Sciatic nerve (tissue), 2 donors: Measurements from ENCODE around the gene IREB2. TPM values are rescaled to one million over a fixed set of nuclear protein-coding genes. Genes with fewer than 3 reads are reported as not detected.
"Not testable (repeated sequence)": the region's sequence is repeated elsewhere in the genome, so short reads cannot be mapped to it uniquely, and the experiment has no call there.

Experiments
- ATAC-seq: fragments of 200-7000 bp; cut with Tn5 transposase; one replicate; pipeline ENCODE4 v1.9.1; 2020; ENCODE audit warnings: mild to moderate bottlenecking, moderate library complexity
- DNase-seq: peaks from one replicate; pipeline ENCODE4 v3.0.0-alpha.2; 2020; ENCODE audit warnings: low spot score
- intact Hi-C: fragments of 100-400 bp; cut with DNase I; formaldehyde crosslinking; loops from one replicate; pipeline ENCODE4 v1.14.2; 2022
- total RNA-seq: library from RNA; stranded (reverse); fragmentation: NEBNext Ultra II Directional; extraction: Animal tissue kit (Norgen Biotek cat#: 25700); gene quantifications from one replicate; pipeline ENCODE4 v1.2.1, GENCODE V29; 2021
- donor health status: DM: no; HTN: no; CAD: no.
- donor health status: DM: no; HTN: no; CAD: no.

The IREB2 gene
- total RNA-seq, 1 donor from 2014 or later: 65.0 TPM

DNA sequence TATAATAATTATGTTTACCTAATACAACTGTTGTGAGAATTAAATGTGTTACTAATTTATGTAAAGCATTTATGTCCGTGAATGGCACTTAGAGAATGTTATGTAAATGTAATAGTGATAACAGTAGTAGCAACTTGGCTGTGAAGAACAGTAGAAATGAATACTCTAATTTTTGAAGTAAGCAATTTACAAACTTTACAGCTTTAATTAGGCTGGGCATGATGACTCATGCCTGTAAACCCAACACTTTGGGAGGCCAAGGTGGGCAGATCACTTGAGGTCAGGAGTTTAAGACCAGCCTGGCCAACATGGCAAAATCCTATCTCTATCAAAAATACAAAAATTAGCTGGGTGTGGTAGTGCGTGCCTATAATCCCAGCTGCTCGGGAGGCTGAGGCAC is 33.9 kb upstream of the IREB2 start:
- intact Hi-C loops: no loop called here
- DNase-seq: no peak
- ATAC-seq: no peak

- peak; percentile 1 for DNase-seq
- intact Hi-C loops, ATAC-seq: not testable (repeated sequence)
These were observed 33.2 kb upstream of the IREB2 start for GRCh38 chr15:78404796-78405195.

DNA sequence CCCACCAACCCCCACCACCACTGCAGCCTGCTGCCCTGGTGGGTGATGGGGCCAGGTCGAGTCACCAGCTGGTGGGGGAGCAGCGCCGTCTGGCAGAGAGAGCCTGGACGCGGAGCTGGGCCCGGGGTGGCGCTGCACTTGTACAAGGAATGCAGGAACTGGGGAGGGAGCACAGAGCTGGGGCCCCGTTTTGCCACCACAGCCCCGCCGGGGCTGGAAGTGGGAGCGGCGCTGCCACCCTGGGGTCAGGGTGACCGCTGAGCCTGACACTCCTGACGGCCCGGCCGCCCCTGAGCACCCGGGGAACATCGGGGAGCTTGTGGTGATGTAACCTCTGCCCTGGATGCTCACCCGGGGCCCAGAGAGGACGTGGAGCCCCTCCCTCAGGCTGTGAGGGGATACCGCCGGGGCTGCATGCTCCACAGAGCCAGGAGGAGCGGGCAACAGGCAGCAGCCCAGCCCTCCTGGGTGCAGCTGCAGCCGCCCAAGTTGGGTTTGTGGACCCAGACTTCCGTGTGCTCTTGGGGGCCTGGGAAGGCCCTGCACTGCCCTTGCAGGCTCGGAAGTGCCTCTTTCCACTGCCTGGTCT is 32.6 kb upstream of the IREB2 start:
- DNase-seq (peak; percentile 44), ATAC-seq (no peak)
- intact Hi-C loops: no loop called here

DNA sequence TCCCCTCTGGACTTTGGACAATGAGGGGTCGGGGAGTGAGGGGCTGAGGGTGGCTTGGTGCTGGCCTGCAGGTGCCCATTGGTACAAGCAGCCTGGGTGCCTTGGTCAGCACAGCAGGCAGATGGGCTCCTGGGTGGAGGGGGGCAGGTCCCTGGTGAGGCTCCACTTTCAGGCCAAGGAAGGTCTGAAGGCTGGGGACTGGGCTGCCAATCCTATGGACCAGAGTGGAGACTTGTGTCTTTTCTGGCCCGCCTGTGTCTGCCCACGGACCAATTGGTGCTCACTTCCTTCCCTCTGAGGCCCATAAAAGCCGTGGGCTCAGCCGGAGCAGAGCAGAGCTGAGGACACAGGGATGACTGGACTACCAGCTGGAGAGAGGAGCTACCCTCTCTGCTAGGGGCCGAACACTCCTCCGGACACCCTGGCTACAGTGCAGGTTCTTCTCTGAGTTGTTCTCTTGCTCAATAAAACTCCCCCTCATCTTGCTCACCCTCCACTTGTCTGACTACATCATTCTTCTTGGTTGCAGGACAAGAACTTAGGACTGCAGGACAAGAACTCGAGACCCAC is 31.9 kb upstream of the IREB2 start:
- ATAC-seq (no peak), DNase-seq (no peak)
- intact Hi-C loops: no loop called here

- DNase-seq: no peak
- no peak for ATAC-seq
- intact Hi-C loops: no loop called here
These were observed 30.2 kb upstream of the IREB2 start for GRCh38 chr15:78407608-78408354.

DNA sequence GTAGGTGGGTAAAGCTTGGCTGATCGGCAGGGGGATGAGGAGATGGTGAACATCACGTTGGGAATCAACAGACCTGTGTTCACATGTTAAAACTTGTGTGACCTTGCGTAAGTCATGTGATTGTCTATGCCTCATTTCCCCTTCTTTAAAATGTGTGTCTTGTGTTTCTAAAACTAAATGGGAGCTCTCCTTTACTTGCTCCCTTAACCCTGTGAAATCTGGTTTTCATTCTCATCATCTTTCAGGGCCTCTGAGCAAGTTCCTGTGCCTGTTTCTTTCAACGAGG is 29.7 kb upstream of the IREB2 start:
- DNase-seq (no peak), ATAC-seq (no peak)
- intact Hi-C loops: no loop called here

DNA sequence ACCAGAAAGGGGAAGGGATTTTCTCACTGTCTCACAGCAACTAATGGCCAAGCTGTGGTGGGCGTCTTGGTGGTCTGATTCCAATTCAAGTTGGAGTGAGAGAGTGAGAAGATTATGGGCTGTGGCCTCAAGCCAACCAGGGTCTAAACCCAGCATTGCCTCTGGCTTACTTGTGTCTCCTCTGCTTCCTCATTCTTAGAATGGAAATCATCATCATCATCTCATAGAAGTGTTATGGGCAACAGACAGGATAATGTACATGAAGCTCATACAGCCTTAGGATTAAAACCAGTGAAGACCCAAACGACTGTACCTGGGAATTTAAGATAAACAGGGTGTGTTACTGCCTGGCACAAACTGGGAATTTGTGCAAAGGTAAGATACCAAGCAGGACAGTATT is 29.1 kb upstream of the IREB2 start:
- intact Hi-C loops: no loop called here
- DNase-seq: no peak
- ATAC-seq: no peak

GRCh38 chr15:78411061-78411460 is 27.0 kb upstream of the IREB2 start:
- intact Hi-C loops: no loop called here
- DNase-seq: no peak
- no peak for ATAC-seq

DNA sequence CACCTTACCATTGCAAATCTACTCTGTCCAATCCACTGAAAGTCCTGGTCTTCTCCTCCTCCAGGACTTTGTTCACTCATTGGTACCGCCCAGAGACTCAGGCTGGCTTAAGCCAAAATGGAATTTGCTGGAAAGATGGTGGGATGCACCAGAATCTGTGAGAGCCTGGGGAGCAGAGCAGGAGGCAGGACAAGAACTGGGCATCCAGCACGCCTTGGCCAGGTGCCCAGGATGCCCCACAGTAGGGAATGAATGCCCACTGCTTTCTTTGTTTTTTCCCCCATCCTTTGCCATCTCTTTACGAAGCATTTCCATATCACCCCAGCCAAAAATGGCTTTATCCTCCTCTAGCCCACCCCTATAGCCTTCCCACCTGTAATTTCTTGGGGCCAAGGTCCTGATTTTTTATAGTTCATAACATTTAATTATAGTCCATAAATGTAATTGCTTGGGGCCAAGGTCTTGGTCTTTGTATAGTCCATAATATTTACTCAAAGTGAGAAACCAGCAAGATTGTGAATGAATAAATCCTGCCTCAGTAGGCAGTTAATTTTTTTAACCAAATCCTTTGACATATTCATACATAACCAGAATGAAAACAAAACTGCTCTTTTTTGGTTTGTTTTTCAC is 23.3 kb upstream of the IREB2 start:
- intact Hi-C loops: no loop called here
- no peak for ATAC-seq
- DNase-seq: no peak

- ATAC-seq (no peak), DNase-seq (no peak)
- intact Hi-C loops: no loop called here
These were observed 22.7 kb upstream of the IREB2 start for GRCh38 chr15:78415284-78415683.

DNA sequence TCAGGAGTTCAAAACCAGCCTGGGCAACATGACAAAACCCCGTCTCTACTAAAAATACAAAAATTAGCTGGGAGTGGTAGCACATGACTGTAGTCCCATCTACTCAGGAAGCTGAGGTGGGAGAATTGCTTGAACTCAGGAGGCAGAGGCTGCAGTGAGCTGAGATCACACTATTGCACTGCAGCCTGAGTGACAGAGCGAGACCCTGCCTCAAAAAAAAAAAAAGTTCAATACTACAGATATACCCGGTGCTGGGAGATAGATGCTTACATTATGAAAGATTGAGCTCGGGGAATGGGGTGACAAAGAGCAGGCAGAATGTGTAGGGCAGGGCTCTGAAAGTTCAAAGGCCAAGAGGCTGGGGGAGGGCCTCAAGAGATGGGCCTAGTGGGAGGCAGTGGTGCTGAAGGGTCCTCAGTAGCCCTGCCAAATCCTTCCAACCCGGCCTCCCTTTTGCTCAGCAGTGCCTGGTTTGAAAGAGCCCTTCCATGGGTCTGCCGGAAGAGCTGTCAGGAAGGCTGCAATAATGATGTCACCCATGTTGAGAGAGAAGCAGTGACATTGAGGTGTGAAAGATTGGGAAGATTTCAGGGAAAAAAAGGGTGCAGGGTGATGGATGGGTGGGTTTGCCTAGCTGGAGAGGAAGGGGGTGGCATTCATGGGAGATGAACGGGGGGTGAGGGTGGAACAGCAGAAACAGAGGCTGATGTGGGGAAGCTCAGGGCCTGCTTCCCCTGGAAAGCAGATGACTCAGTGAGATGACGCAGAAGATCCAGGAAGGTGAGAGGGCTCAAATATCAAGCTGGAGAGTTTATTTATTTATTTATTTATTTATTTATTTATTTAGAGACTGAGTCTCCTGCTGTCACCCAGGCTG is 20.0 kb upstream of the IREB2 start:
- intact Hi-C loops: no loop called here

DNA sequence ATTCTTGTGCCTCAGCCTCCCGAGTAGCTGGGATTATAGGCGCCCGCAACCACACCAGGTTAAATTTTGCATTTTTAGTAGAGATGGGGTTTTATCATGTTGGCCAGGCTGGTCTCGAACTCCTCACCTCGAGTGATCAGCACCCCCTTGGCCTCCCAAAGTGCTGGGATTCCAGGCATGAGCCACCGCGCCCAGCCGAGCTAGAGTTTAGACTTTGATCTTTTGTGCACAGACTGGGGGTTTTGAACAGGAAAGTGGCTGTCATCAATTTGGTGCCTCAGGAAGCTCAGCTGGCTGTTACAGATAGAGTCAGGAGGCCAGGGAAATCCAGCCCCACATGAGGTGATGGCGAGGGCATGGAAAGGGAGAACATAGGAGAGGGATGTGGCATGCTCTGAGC is 19.3 kb upstream of the IREB2 start:
- no peak for DNase-seq
- intact Hi-C loops: no loop called here
- ATAC-seq: no peak

More for the DNA sequence above, 20.0 kb upstream of the IREB2 start:
- ATAC-seq (no peak), DNase-seq (no peak)

DNA sequence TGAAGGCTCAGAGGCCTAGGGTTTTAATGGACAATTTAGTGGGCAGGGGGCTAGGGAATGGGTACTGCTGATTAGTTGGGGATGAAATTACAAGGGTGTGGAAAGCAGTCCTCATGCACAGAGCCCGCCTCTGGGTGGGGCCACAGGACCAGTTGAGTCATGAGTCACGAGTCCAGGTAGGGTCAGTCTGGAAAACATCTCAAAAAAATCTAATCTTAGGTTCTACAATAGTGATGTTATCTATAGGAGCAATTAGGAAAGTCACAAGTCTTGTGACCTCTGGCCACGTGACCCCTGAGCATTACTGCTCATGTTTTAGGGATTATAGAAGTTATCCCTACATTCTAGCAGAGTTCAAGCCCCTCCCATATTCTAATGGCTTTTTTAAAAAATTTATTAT is 18.6 kb upstream of the IREB2 start:
- no peak for ATAC-seq
- DNase-seq: no peak
- intact Hi-C loops: no loop called here

GRCh38 chr15:78420220-78420619 is 17.8 kb upstream of the IREB2 start:
- ATAC-seq: no peak
- intact Hi-C loops: loop anchor here (5.0 kb wide), 1 partner anchor 108 kb away; no protein-coding TSS in a partner anchor

GRCh38 chr15:78420766-78421165 is 17.2 kb upstream of the IREB2 start:
- intact Hi-C loops: loop anchor here (5.0 kb wide), 1 partner anchor 108 kb away; no protein-coding TSS in a partner anchor
- no peak for DNase-seq
- peak; percentile 7 for ATAC-seq

More at GRCh38 chr15:78420220-78420619, 17.8 kb upstream of the IREB2 start:
- DNase-seq: no peak

GRCh38 chr15:78421238-78421965 is 16.6 kb upstream of the IREB2 start:
- intact Hi-C loops: loop anchor here (5.0 kb wide), 1 partner anchor 109 kb away; no protein-coding TSS in a partner anchor
- DNase-seq: no peak
- peak; percentile 65 for ATAC-seq

- intact Hi-C loops: loop anchor here (5.0 kb wide), 1 partner anchor 110 kb away; no protein-coding TSS in a partner anchor
- ATAC-seq: peak; percentile 75
These were observed 15.3 kb upstream of the IREB2 start for GRCh38 chr15:78422571-78423340.

GRCh38 chr15:78424673-78425072 is 13.3 kb upstream of the IREB2 start:
- ATAC-seq: no peak
- intact Hi-C loops: loop anchor here (5.0 kb wide), 1 partner anchor 112 kb away; no protein-coding TSS in a partner anchor
- DNase-seq: no peak

More at GRCh38 chr15:78422571-78423340, 15.3 kb upstream of the IREB2 start:
- DNase-seq: peak; percentile 77
